HG03571 (cell line): ENCODE measurements around the gene ATOSA.

ENCODE experiments used
- ATAC-seq: cut with Tn5 transposase; IDR thresholded peaks from one replicate; pipeline ENCODE4 v1.9.1; 2021; ENCODE audit not compliant: unreplicated experiment

ATOSA gene, protein sequence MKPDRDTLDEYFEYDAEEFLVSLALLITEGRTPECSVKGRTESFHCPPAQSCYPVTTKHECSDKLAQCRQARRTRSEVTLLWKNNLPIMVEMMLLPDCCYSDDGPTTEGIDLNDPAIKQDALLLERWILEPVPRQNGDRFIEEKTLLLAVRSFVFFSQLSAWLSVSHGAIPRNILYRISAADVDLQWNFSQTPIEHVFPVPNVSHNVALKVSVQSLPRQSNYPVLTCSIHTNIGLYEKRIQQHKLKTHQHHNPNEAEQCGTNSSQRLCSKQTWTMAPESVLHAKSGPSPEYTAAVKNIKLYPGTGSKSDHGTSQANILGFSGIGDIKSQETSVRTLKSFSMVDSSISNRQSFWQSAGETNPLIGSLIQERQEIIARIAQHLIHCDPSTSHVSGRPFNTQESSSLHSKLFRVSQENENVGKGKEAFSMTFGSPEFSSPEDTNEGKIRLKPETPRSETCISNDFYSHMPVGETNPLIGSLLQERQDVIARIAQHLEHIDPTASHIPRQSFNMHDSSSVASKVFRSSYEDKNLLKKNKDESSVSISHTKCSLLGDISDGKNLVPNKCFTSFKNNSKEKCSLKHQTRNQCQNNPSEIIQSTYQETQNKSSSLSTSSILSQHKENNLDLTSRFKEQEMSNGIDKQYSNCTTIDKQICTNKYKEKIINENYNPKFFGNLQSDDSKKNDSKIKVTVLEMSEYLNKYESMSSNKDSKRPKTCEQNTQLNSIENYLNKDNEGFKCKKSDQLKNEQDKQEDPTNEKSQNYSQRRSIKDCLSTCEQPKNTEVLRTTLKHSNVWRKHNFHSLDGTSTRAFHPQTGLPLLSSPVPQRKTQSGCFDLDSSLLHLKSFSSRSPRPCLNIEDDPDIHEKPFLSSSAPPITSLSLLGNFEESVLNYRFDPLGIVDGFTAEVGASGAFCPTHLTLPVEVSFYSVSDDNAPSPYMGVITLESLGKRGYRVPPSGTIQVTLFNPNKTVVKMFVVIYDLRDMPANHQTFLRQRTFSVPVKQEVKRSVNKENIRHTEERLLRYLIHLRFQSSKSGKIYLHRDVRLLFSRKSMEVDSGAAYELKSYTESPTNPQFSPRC

DNA sequence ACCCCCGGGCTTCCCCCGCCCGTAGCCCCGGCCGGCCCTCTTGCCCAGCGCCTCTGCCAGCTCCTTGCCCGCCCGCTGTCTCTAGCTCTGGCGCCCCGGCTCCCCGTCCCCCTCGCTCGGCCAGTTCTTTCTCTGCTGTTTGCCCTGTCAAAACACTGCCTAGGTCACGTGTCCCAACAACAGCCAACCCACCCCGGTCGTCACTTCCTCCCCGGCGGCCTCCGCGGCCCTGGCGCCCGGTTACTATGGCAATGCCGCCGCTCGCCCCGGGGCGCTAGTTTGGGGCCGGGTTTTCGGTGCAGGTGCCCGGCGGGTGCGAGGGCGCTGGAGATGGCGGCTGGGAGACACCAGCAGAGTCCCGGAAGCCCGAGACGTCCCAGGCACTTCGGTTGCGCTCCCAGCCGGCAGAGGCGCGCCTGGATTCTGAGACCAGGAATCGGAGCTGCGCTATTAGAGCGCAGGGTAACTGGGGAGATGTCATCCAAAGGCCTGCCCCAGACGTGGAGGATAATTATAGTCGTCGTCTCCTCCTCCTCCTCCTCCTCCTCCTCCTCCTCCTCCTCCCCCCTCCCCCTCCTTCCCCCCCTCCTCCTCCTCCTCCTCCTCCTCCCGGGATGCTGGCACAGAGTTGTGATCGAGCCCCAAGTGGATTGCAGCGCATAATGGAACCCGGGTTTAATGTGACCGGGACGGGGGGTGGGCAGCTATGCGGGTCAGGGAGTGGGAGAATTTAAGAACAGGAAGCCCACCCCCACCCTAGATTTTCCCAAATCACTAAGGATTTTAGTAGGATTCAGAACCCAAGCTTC, at the start of gene ATOSA:
Gene ATOSA (minus strand): TSS at position 157 of the 809 bp plus-strand sequence. CDS start 1,367 bp downstream, outside the sequence.
- ATAC-seq: peak; percentile 68

DNA sequence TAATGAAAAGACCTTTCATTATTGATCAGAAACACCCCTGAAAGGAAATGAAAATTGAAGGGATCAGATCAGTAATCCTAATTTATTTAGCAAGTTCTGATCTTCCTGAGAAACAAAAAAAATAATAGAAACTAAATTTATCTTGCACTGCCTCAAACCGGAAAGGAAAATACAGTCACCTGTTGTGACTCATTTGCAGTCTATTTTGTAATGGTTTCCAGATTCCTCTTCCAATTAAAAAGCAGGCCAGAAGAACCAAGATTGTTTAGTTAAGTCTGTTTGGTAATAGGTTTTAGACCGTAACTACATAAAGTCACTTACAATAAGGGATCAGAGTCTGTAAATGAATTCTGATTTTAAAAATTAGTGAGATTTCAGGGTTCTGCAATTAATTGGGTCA, 49.7 kb upstream of the ATOSA start:
- ATAC-seq: no peak

DNA sequence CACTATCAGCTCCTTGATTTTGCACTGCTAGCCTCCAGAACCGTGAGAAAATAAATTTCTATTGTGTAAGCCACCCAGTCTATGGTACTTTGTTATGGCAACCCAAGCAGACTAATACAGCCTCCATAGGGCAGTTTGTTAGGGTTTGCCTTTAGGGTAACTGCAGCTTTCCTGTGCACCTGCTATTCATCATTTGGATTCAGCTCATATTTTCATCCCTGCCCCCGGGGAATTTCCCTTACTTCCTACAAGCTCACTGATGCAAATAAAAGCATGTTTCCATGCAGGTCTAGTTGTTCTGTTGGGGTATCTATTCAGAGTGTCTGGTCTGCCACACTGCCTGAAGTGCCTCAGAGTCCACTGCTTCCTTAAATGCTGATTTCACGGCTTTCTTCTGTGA, 48.6 kb upstream of the ATOSA start:
- ATAC-seq: no peak

DNA sequence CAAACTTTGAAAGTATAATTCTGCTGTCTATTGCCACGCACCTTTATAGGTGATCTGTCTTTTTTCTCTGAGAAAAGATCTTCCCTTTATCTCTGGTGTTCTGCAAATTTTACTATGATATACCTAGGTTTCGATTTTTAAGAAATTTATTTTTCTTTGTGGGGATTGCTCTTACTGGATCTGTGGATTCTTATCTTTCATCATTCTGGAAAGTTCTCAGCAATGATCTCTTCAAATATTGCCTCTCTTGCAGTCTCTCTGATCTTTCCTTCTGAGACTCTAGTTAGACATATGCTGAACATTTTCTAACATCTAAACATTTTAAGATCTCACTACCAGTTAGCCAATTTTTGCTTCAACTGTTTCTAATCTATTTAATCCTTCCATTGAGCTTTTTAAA, 47.0 kb upstream of the ATOSA start:
- ATAC-seq: no peak

DNA sequence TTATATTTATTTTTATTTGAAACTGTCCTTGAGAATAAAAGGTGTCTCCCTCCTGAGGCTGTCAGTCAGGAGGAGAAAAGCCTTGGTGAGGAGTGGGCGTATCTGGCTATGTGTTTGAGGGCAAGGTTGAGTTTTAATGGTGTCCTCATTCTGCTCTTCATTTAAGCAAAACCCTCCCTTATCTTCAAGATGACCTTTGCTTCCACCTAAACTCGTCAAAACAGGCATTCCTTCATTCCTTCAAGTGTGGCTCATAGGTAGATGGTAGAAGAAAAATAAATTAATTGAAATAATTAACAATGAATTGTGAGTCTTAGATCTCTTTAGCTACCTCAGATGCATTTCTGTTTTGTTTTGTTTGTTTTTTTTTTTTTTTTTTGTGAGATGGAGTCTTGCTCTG, 39.4 kb upstream of the ATOSA start:
- no peak for ATAC-seq

DNA sequence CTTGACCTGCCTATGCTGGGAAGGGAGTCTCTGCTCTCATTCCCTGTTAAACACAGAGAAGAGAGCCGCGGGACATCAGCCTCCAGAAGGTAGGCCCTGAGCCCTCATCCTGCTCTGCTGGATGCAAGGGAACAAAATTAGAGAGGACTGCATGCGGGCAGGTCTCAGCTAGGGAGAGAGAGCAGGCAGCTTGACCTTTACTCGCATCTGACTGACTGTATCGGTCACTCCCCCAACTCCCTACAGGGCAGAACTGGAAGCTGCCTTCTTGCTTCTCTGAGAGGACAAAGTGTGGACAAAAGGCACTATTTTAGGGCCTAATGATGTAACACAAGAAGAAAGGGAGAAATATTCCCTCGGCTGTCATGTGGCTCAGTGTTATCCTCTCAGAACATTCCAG, 38.7 kb upstream of the ATOSA start:
- no peak for ATAC-seq

DNA sequence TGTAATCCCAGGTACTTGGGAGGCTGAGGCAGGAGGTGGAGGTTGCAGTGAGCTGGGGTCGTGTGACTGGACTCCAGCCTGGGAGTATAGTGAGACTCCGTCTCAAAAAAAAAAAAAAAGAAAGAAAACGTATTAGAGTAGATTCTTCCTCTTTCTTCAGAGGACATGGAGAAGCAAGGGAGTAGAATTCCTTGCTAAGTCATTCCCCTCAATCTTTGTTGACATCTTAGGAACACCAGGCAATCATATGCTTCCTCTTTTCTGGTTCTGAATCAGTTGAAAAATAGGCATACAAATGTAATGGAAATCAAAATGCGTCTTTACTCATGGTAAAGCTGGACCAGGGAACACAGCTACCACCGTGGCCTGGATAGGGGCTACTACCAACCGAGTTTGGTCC, 38.3 kb upstream of the ATOSA start:
- ATAC-seq: no peak

DNA sequence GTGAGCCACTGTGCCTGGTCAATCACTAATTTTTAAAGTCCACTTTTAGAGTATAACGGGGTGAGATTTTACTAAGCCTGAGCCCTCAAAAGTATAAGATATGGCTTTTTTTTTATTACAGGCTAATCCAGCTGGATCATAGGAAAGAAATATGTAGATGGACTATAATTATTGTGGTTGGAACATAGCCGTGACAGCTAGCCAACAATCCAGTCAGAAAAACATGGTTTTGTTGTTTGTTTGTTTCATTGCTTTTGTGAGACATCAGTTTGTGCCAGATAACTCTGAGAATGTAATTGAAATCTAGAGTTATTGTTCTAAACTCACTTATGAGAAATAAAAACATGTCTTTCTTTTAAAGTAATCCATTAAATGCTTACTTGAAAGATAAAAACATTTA, 37.3 kb upstream of the ATOSA start:
- ATAC-seq: no peak

DNA sequence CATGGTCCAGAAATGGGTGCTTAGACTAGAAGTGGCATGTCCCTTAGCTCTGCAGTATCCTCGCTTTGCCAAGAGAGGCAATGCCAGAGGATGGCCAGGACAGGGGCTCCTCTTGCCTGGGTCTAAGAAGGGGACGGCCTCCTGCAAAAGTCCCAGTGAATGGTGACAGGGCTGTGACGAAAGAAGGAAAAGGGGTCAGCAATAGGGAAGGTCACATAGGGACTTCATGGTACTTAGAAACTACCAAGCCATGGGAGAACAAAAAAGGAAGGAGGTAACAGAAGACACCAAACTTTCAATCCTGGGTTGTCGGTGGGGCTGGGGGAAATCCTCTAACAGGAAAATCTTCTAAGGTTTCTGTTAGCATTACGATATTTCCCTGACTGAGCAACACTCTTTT, 36.2 kb upstream of the ATOSA start:
- no peak for ATAC-seq

DNA sequence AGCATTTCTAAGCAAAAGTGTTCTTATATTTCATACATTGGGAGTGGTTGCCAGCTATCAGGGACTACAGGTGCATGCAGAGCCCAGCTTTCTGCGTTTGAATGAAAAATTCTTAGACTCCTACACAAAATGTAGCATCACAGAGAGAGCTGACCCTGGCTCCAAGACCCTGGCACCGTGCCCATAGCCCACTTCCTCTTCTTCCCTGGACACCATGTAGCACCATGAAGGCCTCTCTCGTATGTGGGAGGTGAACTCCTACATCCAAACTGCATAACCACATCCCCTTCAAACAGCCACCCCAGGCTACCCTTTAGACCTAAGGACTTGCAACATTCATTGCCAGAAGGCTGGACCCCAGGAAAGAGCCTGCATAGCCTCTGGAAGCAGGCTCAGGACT, 35.8 kb upstream of the ATOSA start:
- ATAC-seq: no peak

DNA sequence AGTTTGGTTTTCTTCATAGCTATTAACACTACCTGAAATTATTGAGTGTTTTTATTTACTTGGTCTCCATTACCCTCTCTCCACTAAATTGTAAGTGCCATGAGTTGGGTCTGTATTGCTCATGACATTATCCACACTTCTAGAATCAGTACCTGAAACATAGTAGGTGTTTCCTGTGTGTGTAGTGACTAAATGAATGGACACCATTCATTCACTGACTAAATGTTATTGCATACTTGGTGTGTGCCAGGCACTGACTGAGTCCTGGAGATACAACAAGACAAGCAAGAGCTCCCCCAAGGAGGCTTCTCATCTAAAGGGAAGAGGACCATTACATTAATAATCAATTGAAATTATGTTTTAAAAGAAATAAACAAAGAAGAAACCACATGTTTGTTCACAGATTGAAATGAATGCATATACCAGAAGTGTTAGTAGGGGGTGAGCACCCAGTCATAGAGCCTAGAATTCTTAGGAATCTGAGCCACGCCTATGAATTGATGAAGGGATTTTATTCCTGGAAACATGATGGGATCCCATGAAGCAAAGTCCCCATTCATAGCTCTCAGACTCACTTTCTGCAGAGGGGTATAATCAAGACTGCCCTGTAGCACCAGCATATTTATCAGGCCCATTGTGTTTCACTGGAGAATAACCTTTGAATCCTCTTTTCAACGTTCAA, 31.7 kb upstream of the ATOSA start:
- ATAC-seq: no peak

DNA sequence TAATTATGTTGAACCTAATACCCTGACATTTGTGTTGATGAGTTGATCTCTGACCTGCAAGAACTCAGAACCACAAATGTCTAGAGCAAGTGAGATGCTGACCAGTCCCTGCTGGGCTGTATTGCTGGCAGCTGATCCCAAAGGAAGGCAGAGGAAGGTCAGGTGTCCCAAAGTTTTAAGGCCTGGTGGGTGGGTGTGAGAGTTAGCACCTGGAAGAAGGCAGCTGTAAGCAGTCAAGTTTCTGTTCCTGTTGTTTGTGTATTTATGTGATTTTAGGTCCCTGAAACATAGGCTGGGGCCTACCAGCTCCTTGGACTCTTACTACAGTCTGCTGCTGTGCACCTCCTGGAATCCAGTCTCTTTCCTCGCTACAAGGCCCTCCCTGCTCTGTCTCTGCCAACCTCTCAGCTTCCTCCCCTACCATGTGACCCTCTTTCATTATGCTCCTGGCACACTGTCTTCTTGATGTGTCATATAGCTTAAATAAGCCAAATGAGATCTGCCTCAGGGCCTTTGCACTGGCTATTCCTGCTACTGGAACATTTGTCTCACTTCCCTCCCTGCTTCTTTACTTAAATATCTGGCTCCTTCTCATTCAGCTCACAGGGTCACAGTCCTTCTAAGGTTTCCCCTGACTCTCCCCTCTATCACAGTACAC, 31.0 kb upstream of the ATOSA start:
- ATAC-seq: peak; percentile 24

DNA sequence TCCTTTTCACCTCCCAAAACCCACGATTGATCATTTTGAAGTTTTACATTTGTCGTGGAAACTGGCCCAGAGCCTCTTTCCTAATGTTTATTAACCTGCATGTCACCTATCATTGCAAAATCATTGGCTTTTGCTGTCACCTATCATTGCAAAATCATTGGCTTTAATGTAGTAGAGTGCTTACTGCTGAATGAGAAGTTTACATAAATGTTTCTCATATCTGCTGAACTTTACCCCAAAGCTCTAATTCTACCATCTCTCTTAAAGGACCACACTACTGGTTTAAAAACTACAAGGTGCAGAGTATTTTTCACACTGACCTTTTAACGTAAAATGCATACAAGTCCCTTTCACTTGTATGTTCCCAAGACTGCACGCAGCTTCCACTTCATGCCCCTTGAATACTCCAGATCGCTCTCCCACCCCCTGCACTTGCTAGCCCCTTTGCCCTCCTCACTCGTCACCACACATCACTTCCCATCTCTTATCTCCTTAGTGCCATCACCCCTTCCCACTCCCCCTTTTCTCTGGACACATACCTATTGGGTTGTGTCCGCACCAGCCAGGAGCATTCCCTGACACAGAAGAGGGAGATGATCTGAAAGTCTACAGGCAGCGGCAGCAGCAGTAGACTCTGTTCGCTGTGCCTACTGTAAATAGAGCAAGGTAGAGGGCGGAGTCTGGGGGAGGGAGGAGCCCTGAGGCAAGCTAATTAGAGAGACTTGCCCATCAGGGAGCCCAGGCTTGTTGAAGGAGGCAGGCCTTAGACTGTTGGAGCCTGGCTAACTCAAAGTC, 30.2 kb upstream of the ATOSA start:
- peak; percentile 68 for ATAC-seq

DNA sequence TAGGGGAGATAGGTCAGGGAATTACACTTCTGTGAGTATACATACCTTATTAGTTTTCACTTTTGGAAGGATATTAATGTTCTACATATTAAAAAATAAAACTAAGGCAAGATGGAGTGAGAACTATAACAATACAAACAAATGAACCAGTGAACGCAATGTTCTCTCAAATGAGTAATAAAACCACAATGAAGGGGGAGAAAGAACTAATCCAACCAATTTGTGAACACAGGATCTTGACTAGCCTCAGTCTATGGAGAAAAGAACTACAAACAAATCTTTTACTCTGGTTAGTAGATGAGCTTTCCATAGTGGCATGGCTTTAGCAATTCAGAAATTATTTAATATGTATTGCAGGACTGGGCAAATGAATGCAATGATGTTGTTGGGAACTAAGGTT, 26.9 kb upstream of the ATOSA start:
- no peak for ATAC-seq

DNA sequence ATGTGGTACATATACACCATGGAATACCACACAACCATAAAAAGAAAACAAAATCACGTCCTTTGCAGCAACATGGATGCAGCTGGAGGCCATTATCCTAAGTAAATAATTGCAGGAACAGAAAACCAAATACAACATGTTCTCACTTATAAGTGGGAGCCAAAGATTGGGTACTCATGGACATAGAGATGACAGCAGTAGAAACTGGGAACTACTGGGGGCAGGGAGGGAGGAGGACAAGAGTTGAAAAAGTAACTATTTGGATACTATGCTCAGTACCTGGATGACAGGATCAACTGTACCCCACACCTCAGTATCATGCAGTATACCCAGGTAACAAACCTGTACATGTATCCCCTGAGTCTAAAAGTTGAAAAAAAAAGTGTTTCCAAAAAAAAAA, 23.2 kb upstream of the ATOSA start:
- no peak for ATAC-seq

DNA sequence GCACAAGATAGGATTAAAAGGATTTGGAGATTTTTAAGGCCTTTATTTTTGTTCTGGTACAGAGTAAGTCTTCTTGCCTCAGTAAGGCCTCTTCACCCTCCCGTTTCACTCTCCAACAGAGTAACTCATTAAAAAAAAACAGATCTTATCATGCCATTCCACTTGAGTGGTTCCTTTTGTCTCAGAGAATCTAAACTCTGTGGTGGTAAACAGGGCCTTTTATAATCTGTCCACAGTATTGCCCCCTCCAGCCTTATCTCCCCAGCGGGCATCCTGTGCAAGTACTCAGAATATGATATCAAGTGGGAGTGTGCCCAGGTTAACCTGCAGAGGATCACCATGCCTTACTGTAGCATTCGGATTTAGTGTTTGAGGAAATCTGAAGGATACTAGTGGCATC, 20.3 kb upstream of the ATOSA start:
- no peak for ATAC-seq

DNA sequence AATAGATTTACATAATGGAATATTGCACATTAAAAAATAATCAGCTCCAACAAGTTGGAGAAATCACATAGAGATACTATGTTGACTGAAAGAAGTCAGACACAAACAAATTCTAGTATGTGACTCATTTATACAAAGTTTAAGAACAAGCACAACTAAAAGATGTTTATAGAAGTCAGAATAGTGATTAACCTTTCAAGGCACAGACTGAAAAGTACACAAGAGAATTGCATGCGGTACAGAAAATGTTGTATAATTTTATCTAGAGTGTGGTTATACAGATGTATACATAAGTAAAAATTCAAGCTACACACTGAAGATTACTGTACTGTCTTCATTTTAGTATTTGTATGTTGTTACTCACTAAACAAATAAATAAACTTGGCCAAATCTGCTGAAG, 19.3 kb upstream of the ATOSA start:
- ATAC-seq: no peak

DNA sequence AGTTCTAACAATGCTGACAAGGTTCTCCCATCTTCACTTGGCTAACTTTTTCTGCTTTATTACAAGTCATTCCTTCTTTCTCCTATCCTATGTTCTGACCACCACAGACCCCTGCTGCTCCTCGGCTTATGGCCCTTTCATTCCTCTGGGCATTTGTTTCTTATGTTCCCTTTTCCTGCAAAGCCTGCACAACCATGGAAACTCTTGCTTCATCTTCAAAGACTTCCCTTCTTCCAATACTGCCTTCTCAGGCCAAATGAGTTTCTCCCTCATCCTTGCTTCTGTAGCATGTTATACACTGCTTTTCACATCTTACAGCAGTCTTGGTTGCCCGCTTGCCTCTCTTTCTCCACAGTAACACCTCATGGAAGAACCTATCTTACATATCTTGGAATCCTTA, 17.9 kb upstream of the ATOSA start:
- no peak for ATAC-seq

DNA sequence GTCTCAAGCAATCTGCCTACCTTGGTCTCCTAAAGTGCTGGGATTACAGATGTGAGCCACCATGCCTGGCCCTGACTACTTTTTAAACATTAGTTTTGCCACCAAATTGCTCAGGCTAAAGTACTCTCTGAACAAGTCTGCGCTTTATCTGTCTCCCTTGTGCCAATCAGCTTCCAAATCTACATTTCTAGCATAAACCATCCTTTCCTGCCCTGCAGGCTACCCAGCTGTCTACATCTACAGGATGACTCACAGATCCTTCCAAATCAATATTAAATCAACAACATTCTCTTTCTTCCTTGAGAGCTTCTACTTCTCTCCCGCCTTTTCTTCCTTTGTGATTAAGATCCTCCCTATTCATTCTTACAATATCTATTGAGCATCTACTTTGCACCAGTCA, 16.0 kb upstream of the ATOSA start:
- no peak for ATAC-seq
